GM19468 (cell line): ENCODE data around the gene C1QTNF12.

ENCODE experiments used
- ATAC-seq: cut with Tn5 transposase; IDR thresholded peaks from one replicate; pipeline ENCODE4 v1.9.1; 2021; ENCODE audit warnings: mild to moderate bottlenecking, moderate library complexity, moderate number of reproducible peaks; ENCODE audit not compliant: unreplicated experiment; ENCODE audit errors: extremely low read depth

The C1QTNF12 gene

DNA sequence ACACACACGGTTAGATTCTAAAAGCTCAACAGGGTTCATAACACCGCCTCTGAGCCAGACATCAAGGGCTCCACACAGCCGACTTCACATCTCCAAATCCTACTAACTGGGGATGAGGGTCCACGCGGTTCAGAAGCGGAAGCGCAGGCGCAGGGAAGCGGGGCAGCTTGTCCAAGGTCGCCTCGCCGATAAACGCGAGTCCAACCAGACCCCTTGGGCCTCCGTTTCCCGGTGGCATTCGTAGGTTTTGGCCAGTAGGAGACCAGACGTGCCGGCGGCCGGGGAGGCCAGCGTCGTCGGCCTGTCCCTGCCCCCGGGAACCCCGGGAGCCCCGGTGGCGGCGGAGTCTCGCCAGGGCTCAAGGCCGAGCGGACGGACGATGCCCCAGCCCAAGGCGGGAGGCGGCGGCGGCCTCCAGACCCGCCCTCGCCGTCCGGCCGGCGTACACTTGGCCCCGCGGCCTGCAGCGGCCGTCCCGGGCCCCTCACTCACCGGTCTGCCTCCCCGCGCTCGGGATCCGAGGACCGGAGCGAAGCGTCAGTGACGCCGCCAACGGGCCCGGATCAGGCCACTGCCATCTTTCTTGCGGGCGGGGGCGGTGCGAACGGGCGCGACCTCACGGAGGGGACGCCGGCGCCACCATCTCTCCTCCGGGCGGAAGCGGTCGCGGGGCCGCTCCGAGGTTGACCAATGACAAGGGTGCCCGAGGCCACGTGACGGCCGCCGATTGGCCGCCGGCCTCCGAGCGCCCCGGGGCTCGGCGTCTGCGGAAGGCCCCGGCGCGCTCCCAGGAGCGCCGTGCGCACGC is 14.9 kb downstream of the C1QTNF12 start, which contains the start of gene SDF4:
Gene SDF4 (minus strand): TSS at position 602 of the 808 bp plus-strand sequence. CDS start 3,229 bp downstream, outside the sequence.
- peak; percentile 91 for ATAC-seq

DNA sequence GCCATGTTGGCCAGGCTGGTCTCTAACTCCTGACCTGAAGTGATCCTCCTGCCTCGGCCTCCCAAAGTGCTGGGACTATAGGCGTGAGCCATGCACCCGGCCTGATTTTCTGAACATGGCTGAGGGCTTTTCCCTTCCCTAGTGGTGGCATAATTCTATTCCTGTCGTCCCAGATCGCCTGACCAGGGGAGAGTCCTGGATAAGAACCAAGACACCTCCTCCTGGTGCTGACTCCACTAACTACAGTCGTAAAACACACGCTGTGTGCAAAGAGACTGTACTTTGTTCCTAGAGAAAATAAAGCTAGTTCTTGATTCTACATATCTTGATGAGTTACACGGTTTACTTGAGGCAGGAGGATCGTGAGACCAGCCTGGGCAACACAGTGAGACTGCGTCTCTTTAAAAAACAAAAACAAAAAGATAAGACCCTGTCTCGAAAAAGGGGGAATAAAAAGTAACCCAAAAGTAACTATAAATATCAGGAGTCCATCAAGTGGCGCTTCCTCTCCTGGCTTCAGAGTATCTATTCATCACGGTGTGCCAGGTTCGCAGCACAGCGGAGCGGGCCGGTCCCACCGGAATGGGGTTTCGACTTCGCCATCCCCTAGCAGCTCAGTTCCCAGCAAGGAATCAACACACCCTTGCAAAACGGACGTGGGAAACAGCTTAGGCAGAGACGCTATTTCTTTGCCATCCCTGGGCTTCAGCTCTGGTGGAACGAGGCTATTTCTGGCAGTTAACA is 15.7 kb downstream of the C1QTNF12 start:
- ATAC-seq, result no peak

DNA sequence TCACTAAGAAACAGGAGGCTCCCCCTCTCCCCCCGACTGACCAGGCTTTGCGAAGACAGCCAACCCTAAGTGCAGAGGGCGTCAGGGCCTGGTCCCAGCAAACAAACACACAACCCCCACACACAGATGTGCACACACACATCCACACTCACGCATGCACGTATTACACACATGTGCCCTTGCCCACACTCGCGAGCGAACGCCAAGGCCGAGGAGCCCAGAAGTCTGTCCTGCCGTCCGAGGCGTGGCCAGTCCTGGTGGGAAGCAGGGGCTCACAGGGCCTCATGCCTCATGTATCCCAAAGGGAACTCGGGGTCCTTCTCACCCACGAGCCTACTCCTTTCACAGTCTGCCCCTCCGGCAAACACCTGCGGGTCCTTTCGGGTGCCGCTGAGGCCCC is 16.8 kb downstream of the C1QTNF12 start:
- ATAC-seq, result no peak

DNA sequence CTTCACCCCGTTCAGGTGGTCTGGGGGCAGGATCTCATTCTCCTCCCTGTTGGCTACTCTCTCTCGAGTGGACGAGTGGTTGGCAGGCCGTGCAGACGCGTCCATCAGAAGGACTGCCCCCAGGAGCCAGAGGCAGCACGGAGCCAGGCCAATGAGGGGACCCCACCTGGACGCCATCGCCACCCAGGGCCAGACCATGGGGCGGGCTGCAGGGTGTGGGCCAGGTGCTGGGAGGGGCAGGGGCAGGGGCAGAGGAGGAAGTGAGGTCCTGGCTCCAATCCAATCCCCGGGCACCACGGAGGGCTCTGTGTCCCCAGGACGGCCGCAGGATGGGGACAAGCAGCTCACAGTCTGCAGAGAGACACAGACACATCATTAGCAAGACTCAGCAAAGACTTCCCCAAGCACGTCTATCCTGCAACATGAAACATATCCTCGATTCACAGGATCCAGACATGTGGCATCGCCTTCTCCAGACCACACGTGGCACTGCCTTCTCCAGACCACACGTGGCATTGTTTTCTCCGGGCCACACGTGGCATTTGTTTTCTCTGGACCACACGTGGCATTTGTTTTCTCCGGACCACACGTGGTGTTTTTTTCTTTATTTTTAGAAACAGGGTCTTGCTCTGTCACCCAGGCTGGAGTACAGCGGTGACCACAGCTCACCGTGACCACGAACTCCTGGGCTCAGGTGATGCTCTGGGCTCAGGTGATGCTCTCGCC is 17.8 kb downstream of the C1QTNF12 start:
- no peak for ATAC-seq

DNA sequence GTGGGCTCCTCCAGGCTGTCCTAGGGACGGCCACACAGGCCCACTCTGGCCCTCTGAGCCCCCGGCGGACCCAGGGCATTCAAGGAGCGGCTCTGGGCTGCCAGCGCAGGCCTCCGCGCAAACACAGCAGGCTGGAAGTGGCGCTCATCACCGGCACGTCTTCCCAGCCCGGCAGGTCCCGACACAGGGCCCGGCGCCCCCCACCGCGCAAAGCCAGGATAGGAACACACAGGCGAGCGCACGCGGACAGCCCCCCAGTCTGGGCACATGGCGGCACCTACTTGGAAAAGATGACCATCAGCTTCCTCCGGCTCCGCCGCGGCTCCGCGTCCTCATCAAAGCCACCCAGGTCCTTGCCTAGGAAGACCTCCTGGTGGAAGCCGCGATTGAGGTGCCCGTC is 18.3 kb downstream of the C1QTNF12 start:
- ATAC-seq, result no peak

DNA sequence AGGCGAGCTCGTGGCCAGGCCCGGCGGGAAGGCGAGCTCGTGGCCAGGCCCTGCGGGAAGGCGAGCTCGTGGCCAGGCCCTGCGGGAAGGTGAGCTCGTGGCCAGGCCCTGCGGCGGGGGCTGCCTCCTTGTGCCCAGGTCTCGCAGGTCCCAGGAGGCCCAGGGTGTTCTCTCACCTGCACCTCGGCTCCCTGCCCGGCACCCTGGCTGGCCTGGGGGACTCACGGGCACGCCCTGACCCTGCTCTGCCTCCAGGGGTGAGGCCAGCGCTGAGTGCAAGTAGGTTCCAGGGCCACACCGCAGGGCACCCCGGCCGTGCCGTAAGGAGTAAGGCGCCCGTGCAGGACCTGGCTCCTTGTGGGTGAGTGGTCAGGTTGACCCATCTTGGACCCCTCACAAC is 19.1 kb downstream of the C1QTNF12 start:
- no peak for ATAC-seq

DNA sequence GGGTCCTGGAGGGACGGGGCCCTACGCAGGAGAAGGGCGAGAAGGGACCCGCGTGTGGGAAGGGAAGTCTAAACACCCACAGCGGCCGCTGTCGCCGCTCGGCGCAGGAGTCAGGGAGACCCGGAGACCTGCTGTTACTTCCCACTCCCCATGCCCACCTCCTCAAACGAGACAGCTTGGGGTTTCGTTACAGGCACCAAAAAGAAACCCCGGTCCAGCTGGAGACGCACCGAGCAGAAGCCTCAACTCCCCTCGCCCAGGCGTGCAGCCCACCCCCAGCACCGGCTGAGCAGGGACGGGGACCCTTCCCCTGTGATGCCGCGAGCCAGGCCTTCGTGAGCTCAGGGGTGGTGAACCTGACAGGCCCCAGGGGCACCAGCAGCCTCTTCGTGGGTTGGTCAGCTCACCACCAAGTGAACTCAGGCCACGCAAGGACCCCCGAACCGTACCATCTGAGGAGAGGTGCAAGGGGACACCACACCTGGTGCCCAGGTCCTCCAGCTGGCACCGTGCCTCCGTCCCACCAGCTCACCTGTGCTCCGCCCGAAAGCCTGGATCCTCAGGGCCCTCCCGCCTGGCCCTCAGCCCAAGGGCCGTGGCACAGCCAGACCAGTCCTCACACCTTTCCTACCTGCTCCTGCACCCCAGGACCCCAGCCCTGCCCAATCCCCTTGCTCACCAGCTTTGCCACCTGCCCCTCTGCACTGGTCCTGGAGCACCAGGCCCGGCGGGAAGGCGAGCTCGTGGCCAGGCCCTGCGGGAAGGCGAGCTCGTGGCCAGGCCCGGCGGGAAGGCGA is 19.8 kb downstream of the C1QTNF12 start:
- ATAC-seq, result no peak

DNA sequence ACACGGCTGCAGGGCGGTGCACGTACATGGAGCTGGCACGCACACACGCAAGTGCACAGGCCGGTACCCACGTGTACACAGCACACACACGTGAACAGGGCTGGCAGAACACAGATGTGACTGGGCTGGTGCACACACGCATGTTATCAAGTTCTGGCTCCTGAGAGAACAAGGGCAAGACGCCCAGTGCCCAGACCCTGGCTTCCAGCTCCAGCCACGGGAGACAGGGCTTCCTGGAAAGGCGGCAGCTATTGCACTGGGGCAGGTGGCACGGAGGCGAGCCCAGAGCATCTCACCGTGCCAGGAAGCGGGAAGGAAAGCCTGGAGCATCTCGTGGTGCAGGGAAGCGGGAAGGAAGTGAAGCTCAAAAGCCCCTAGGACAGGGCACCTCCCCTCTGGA is 20.6 kb downstream of the C1QTNF12 start:
- no peak for ATAC-seq

DNA sequence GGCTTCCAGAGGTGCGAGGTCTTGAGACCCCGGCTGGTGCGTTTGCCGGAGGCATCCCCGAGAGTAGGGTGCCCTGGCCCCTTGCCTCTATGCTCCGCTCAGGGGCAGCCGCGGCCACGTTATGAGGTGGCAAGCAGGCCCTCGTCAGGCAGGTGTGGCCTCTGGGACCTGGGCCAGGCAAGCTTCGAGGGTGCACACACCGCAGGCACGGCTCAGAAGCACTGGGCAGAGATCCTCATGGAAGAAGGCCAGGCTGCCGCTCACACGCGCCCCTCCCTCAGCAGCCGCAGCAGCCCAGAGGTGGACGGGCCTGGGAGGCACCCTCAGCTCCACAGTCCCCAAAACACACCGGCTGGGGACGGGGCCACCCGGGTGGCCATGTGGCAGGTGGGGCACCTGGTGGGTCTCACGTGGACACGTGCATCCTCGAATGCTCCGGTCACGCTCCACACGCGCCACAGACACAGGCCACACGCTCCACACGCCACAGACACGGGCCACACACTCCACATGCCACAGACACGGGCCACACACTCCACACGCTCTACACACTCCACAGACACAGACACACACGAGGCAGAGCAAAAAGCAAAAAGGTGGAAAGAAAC is 21.2 kb downstream of the C1QTNF12 start:
- no peak for ATAC-seq

DNA sequence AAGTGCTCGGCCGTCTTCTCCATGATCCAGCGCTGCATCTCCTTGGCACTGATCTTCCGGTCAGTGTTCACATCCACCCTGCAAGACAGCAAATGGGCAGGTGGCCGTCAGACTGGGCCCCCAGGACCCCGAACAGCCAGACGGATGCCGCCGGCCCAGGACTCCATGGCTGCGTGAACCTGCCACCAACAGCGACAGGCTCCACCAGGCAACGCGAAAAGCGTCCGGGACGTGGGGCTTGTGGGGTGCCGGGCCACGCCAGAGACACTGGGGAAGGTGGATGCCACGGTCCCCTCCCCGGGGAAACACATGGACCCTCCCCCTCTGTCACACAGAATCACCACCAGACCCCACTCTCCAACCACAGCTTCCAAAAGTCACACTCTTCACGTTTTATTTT is 22.6 kb downstream of the C1QTNF12 start:
- no peak for ATAC-seq

DNA sequence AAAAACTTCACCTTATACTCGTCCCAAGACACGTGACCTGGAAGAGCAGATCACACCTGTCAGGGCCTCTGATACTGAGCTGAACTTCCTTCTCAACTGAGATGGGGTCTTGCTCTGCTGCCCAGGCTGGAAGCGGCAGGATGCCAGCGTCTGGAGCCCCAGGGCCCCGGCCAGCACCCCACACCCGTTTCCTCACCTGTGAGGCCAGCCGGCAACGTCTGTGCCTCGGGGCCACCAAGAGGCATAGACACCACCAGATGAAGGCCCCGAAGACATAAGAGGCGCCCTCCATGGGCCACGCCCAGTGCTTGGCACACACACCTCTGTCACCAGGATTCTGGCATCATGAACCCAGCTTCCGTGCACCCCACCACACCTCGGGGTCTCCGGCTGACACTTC is 23.2 kb downstream of the C1QTNF12 start:
- no peak for ATAC-seq

DNA sequence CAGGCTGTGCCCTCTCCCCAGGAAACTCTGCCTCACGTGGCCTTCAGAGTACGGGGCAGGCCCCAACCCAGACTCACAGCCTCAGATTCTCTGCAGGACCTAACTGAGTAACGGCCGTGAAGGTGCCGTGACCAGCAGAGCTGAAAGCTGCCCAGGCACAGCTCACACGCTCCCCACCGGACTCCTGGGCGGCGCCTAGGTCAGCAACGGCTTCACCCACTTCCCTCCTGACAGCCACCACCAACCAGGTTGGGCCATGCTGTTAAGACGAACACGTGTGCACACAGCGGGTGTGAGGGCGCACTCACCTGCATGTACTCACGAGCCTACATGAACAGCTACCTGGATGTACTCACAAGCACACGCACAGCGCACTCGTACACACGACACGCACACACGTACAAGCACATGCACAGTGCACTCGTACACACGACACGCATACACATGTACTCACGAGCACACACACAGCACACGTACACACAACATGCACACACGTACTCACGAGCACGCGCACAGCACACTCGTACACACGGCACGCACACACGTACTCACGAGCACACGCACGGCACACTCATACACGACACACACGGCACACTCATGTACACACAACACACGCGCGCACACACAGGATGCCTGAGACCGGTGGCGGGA is 23.8 kb downstream of the C1QTNF12 start:
- no peak for ATAC-seq

DNA sequence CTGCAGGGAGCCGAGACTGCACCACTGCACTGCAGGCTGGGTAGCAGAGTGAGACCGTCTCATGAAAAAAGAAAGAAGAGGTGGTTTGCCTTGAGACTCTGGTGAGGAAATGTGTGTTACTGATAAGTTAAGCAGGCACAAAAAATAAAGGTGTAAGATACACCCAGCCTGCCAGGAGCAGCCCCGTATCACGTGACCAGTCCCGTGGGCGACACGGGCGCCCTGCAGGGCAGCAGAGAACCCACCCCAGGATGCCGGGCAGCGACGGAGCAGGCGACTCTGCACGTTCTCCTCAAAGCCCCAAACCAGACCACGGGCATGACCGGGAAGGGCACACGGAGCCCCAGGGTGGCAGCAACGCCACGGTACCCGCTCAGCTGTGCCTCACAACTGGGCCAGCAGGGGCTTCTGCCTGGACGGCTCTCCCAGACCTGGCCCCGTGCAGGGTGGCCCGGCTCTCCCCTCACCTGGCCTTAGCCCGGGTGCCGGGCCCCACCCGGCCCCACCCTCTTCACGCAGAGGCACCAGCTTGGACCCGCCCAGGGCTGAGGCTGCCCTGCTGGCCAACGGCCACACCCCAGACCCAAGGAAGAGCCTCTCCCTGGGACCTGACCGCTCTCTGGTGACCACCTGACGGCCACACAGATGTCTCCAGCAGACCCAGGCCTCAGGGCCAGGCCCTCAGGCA is 24.5 kb downstream of the C1QTNF12 start:
- ATAC-seq, result no peak

DNA sequence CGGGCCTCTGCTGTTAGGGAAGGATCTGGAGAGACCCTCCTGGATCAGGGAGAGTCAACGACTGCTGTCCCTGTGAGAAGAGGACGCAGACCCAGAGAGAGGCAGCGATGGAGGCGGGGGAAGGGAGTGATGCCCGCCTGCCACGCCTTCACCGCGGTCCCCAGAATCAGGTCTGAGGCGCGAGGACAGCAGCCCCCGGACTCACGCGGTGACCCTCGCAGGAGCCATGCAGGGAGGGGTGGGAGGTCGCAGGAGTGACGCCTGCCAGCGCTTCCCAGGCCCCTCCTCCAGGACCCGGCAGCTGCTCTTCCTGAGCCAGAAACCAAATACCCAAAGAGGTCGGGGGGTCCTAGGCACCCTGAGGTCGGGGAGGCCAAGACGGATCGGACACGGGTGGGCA is 26.3 kb downstream of the C1QTNF12 start:
- no peak for ATAC-seq

DNA sequence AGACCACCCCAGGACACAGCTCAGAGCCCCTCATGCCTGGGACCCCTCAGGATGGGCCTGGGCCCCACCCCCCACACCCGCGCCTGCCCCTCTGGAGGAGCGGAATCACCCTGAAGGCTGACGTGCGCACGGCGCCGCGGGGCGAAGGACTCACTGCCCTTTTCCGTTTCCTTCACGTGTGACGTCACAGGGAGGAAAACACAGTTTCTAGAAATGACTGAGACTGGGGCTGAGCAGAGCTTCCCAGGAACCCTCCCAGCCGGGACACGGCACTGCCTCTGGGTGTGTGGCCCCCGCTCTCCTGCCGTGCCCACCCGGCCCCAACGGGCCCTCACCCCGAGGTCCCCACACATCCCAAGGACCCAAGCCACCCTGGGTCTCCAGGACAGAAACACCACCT is 27.2 kb downstream of the C1QTNF12 start:
- ATAC-seq, result no peak

DNA sequence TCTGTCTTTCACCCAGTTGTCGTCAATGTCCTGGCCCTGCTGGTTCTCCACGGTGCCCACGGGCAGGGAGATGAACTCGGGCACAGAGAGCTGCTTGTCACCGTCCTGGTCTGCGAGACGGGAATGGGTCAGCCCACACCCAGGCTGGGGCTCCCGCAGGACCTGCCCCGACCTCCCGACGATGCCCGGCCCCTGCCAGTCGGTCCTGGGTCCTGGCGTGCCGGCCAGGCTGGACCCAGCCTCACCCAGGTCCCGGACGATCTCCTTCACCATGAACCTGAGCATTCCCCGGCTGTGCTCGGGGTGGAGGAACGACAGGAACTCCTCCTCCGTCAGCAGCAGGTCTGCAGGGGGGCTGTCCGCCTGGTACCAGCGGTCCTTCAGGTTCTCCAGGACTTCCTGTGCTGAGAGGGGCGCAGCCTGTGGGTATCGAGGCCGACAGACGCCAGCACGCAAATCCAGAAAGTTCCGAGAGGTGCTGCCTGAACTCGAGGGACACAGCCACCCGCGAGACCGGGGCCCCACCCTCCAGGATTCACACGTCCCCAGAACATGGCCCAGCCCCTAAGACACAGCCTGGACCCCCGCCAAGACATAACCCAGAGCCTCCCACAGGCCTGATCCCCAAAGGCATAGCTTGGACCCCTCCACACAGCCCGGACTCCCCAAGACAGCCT is 27.9 kb downstream of the C1QTNF12 start:
- ATAC-seq, result no peak

DNA sequence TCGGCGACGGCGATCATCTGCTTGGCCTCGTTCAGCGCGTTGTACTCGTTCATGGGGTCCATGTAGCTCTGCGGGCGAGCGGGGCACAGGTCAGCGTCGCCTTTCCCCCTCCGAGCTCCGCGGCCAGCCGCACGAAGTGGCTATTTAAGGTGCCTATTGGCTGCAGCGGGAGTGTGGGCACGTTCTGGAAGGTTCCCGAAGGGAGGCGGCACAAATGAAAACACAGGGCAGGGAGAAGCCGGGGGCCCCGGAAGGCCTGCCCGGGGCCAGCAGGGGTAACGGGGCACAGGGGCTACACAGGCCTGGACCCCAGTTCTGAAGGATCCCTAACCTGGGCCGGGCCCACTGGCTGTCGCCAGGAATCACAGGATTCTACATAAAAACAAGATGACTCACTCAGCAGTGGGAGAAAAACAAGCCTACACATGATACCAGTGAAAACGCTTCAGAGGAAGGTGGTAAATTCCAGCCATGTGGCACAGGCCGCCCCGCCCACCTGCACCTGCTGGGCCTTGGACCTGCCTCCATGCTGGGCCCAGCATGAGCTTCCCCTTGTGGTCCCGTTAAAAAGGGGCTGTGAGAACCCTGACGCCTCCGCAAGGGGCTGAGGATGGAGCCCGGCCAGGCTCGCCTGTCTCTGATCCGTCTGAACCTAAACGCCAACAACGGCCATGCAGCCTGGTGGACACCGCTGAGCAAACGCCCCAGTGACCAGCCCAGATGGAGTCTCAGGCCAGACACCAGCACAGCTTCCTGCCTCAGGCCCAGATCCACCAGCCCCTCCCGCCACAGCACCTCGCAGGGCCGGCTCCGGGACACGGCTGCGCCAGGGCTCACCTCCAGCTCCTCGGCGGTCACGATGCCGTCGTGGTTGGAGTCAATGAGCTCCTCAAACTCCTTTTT is 28.6 kb downstream of the C1QTNF12 start:
- no peak for ATAC-seq
